Keratinocyte (primary cell): ENCODE data around the gene TMOD3. TPM values are rescaled to one million over a fixed set of nuclear protein-coding genes. Genes with fewer than 3 reads are reported as not detected.

Experiments
- DNase-seq: peaks from one replicate; pipeline ENCODE4 v3.0.0-alpha.2; 2011; ENCODE audit warnings: low read depth, missing footprints, low spot score
- FAIRE-seq: peaks from 2 replicates; lab custom pipeline; 2011; peaks lifted over from hg19 to GRCh38; lab: Jason Lieb, UNC
- H2AFZ ChIP-seq: 2 replicates; pipeline ENCODE4 v1.6.0; 2012; ENCODE audit warnings: low read length, control low read depth, inconsistent platforms; ENCODE audit not compliant: control insufficient read depth
- H3K27ac ChIP-seq: 2 replicates; pipeline ENCODE4 v1.5.1; 2011; ENCODE audit warnings: low read length; ENCODE audit not compliant: control insufficient read depth, insufficient read depth
- H3K27me3 ChIP-seq: 3 replicates; pipeline ENCODE4 v1.6.0; 2011; ENCODE audit warnings: low read length; ENCODE audit not compliant: control insufficient read depth, insufficient read depth; ENCODE audit errors: extremely low read depth
- H3K36me3 ChIP-seq, 2 experiments: 2 replicates in 1 of 2; 3 replicates in 1 of 2; pipeline ENCODE4 v1.5.1; 2011; ENCODE audit warnings: low read length in 2 of 2, mild to moderate bottlenecking in 1 of 2; ENCODE audit not compliant: control insufficient read depth in 2 of 2, insufficient read depth in 2 of 2; ENCODE audit errors: extremely low read depth in 1 of 2
- H3K4me1 ChIP-seq: 3 replicates; pipeline ENCODE4 v1.5.1; 2011; ENCODE audit warnings: low read length; ENCODE audit not compliant: control insufficient read depth, insufficient read depth; ENCODE audit errors: extremely low read depth
- H3K4me2 ChIP-seq: 3 replicates; pipeline ENCODE4 v1.6.0; 2011; ENCODE audit warnings: low read depth, low read length; ENCODE audit not compliant: control insufficient read depth, insufficient read depth; ENCODE audit errors: extremely low read depth
- H3K4me3 ChIP-seq, 3 experiments: fragments of 200-600 bp in 1 of 3; sonication (generic) in 1 of 3; 2 replicates in 2 of 3; 3 replicates in 1 of 3; pipeline ENCODE4 v1.5.1; 2011 to 2016; ENCODE audit warnings: low read length in 3 of 3, mild to moderate bottlenecking in 3 of 3, control low read depth in 2 of 3, inconsistent platforms in 1 of 3, low read depth in 1 of 3, mixed read lengths in 1 of 3, mixed run types in 1 of 3, moderate library complexity in 1 of 3; ENCODE audit not compliant: control insufficient read depth in 2 of 3, insufficient read depth in 2 of 3; ENCODE audit errors: extremely low read depth in 1 of 3
- H3K79me2 ChIP-seq: 2 replicates; pipeline ENCODE4 v1.6.0; 2012; ENCODE audit warnings: low read length; ENCODE audit not compliant: control insufficient read depth, insufficient read depth
- H3K9ac ChIP-seq: 3 replicates; pipeline ENCODE4 v1.6.0; 2011; ENCODE audit warnings: low read length; ENCODE audit not compliant: control insufficient read depth, insufficient read depth; ENCODE audit errors: extremely low read depth
- H3K9me1 ChIP-seq: 3 replicates; pipeline ENCODE4 v1.6.0; 2011; ENCODE audit warnings: low read length; ENCODE audit not compliant: control insufficient read depth, insufficient read depth; ENCODE audit errors: extremely low read depth
- H3K9me3 ChIP-seq: 2 replicates; pipeline ENCODE4 v1.5.1; 2012; ENCODE audit warnings: low read depth, low read length; ENCODE audit not compliant: control insufficient read depth
- H4K20me1 ChIP-seq: 3 replicates; pipeline ENCODE4 v1.6.0; 2011; ENCODE audit warnings: low read length; ENCODE audit not compliant: control insufficient read depth, insufficient read depth; ENCODE audit errors: extremely low read depth
- CTCF ChIP-seq, 3 experiments: IDR thresholded peaks in 1 of 3; conservative IDR thresholded peaks in 1 of 3; optimal IDR thresholded peaks in 1 of 3; 2 replicates in 2 of 3; 3 replicates in 1 of 3; pipeline versions ENCODE3 to v1.5.1; 2011; ENCODE audit warnings: low read length in 3 of 3, mild to moderate bottlenecking in 3 of 3, moderate library complexity in 2 of 3, control low read depth in 1 of 3, inconsistent platforms in 1 of 3; ENCODE audit not compliant: insufficient read depth in 2 of 3; ENCODE audit errors: extremely low read depth in 1 of 3
- EZH2 ChIP-seq: IDR thresholded peaks from one replicate; pipeline ENCODE4 v1.6.1; 2012; ENCODE audit warnings: inconsistent platforms, mild to moderate bottlenecking, low read length, moderate library complexity
- dilution Hi-C: fragments of 300-500 bp; cut with MboI; formaldehyde crosslinking; loops from one replicate; pipeline ENCODE4 v1.7.0; 2020; ENCODE audit warnings: low sequenced_read_pairs; ENCODE audit not compliant: extremely low pct_ligation_motif_present
- polyA plus RNA-seq, 5 experiments: library from polyadenylated mRNA; depleted of rRNA in 3 of 5; stranded (reverse) in 3 of 5; stranded (forward) in 1 of 5; unstranded in 1 of 5; fragments of >200 nt; gene quantifications; 1 replicate in 1 of 5; 2 replicates in 3 of 5; 3 replicates in 1 of 5; pipeline versions ENCODE4 v1.2.1 to v1.2.3, GENCODE V29; 2011 to 2012; ENCODE audit warnings: missing spikeins in 2 of 5, low read depth in 1 of 5, low replicate concordance in 1 of 5

Gene TMOD3
- polyA plus RNA-seq, 1 donor (not counting 4 experiments of a cell fraction or from before 2014, with no cell fraction given) = 100 TPM

- no peak overlapping the region for H3K4me3 ChIP-seq
- DNase-seq = no peak
- no peak overlapping the region for H3K27ac ChIP-seq
- peaks cover 13% of the 10 kb centered on the region for H4K20me1 ChIP-seq
- no peaks in the 10 kb centered on the region for H3K27me3 ChIP-seq
- no peak for FAIRE-seq
- peaks cover 25% of the 10 kb centered on the region for H3K79me2 ChIP-seq
- H3K36me3 ChIP-seq = peaks cover 27 to 54% of the 10 kb centered on the region in 2 experiments
- TF ChIP-seq EZH2 = no peak
- no peak for TF ChIP-seq CTCF (optimal IDR thresholded peaks at IDR 0.05 in 1 of 3, IDR thresholded peaks at IDR 0.05 in 1 of 3, conservative IDR thresholded peaks at IDR 0.05 in 1 of 3; ENCODE audit: extremely low read depth in 1 of 3, insufficient read depth in 2 of 3, low read length in 3 of 3)
- dilution Hi-C loops = no loop called here
- H3K9ac ChIP-seq = no peak overlapping the region
- H2AFZ ChIP-seq = no peak overlapping the region
- no peaks in the 10 kb centered on the region for H3K9me1 ChIP-seq
- H3K4me1 ChIP-seq = peaks cover 4% of the 10 kb centered on the region
- H3K9me3 ChIP-seq = no peaks in the 10 kb centered on the region
- no peak overlapping the region for H3K4me2 ChIP-seq
Measured at GRCh38 chr15:51904931-51905330, 75.5 kb downstream of the TMOD3 start.

GRCh38 chr15:51907136-51907862 lies 77.8 kb downstream of the TMOD3 start:
- TF ChIP-seq EZH2 (no peak), CTCF (optimal IDR thresholded peaks at IDR 0.05 in 1 of 3, IDR thresholded peaks at IDR 0.05 in 1 of 3, conservative IDR thresholded peaks at IDR 0.05 in 1 of 3; ENCODE audit: extremely low read depth in 1 of 3, insufficient read depth in 2 of 3, low read length in 3 of 3) (peak; percentile 23 to 44 (median 35))
- FAIRE-seq (peak; percentile 69), DNase-seq (peak; percentile 38)
- Histone ChIP-seq H3K27me3 (no peaks in the 10 kb centered on the region), H3K9ac (no peak overlapping the region), H3K4me1 (peaks cover 4% of the 10 kb centered on the region), H4K20me1 (peaks cover 13% of the 10 kb centered on the region), H3K9me3 (no peaks in the 10 kb centered on the region), H3K27ac (no peak overlapping the region), H3K4me3 (no peak overlapping the region), H3K36me3 (peaks cover 23 to 48% of the 10 kb centered on the region in 2 experiments), H3K4me2 (no peak overlapping the region), H3K9me1 (no peaks in the 10 kb centered on the region), H3K79me2 (peaks cover 21% of the 10 kb centered on the region), H2AFZ (no peak overlapping the region)
- dilution Hi-C loops = no loop called here
